HepG2 (cell line): ENCODE measurements around the gene CASKIN1. TPM values are rescaled to one million over a fixed set of nuclear protein-coding genes. Genes with fewer than 3 reads are reported as not detected.
A peak's percentile ranks its signal among the peaks of the same experiment; 100 is the strongest.

Source experiments
- ASH2L ChIP-seq: fragments of 300-600, 200-600 bp; sonication (generic); IDR thresholded peaks from 2 replicates; pipeline ENCODE4 v1.7.0; 2017; ENCODE audit warnings: low read depth, mild to moderate bottlenecking, moderate library complexity, mixed read lengths, low read length; ENCODE audit not compliant: insufficient read length
- JDP2 ChIP-seq: sonication (generic); formaldehyde crosslinking; IDR thresholded peaks from 2 replicates; pipeline ENCODE4 v1.8.1; 2022; ENCODE audit warnings: missing genetic modification reagents, borderline replicate concordance
- JUND ChIP-seq: sonication (generic); formaldehyde crosslinking; IDR thresholded peaks from 2 replicates; pipeline ENCODE4 v1.8.0; 2022; ENCODE audit warnings: mild to moderate bottlenecking, missing genetic modification reagents
- MXI1 ChIP-seq: IDR thresholded peaks from 3 replicates; pipeline ENCODE4 v1.6.1; 2012; ENCODE audit warnings: low read depth, low read length, inconsistent platforms, borderline replicate concordance
- POLR2A ChIP-seq, 2 experiments: IDR thresholded peaks; 2 replicates each; pipeline ENCODE4 v1.6.1; 2011; ENCODE audit warnings: low read depth in 2 of 2, low read length in 2 of 2, mild to moderate bottlenecking in 1 of 2, moderate library complexity in 1 of 2; ENCODE audit not compliant: insufficient read depth in 1 of 2
- SRF ChIP-seq: IDR thresholded peaks from 2 replicates; pipeline ENCODE4 v1.6.1; 2011; ENCODE audit warnings: mild to moderate bottlenecking, low read depth, low read length, moderate library complexity
- WIZ ChIP-seq: sonication (generic); formaldehyde crosslinking; IDR thresholded peaks from 2 replicates; pipeline ENCODE4 v1.5.1; 2020; ENCODE audit warnings: mild to moderate bottlenecking, missing genetic modification reagents
- ZFP82 ChIP-seq: sonication (generic); formaldehyde crosslinking; IDR thresholded peaks from 2 replicates; pipeline ENCODE4 v1.5.1; 2020; ENCODE audit warnings: mild to moderate bottlenecking, missing genetic modification reagents, borderline replicate concordance
- ZNF101 ChIP-seq: sonication (generic); formaldehyde crosslinking; IDR thresholded peaks from 2 replicates; pipeline ENCODE4 v1.4.0; 2020; ENCODE audit warnings: mild to moderate bottlenecking, low read depth, missing genetic modification reagents, borderline replicate concordance
- ZNF160 ChIP-seq: sonication (generic); formaldehyde crosslinking; IDR thresholded peaks from 2 replicates; pipeline ENCODE4 v1.8.0; 2022; ENCODE audit warnings: mild to moderate bottlenecking, inconsistent platforms, missing genetic modification reagents
- ZNF264 ChIP-seq: sonication (generic); formaldehyde crosslinking; IDR thresholded peaks from 2 replicates; pipeline ENCODE4 v1.4.0; 2020; ENCODE audit warnings: missing genetic modification reagents
- ZNF567 ChIP-seq: sonication (generic); formaldehyde crosslinking; IDR thresholded peaks from 2 replicates; pipeline ENCODE4 v1.8.1; 2023; ENCODE audit warnings: mild to moderate bottlenecking, missing genetic modification reagents, borderline replicate concordance
- ZNF605 ChIP-seq: sonication (generic); formaldehyde crosslinking; IDR thresholded peaks from 2 replicates; pipeline ENCODE4 v1.8.0; 2022; ENCODE audit warnings: mild to moderate bottlenecking, missing genetic modification reagents
- ZNF615 ChIP-seq: sonication (generic); formaldehyde crosslinking; IDR thresholded peaks from 2 replicates; pipeline ENCODE4 v1.5.0; 2020; ENCODE audit warnings: mild to moderate bottlenecking, missing genetic modification reagents, borderline replicate concordance
- ZNF660 ChIP-seq: sonication (generic); formaldehyde crosslinking; IDR thresholded peaks from 2 replicates; pipeline ENCODE4 v1.5.1; 2020; ENCODE audit warnings: mild to moderate bottlenecking, low read depth, missing genetic modification reagents, borderline replicate concordance
- ZNF891 ChIP-seq: sonication (generic); formaldehyde crosslinking; IDR thresholded peaks from 2 replicates; pipeline ENCODE4 v1.5.0; 2020; ENCODE audit warnings: mild to moderate bottlenecking, missing genetic modification reagents
- polyA plus RNA-seq, 8 experiments: library from polyadenylated mRNA; depleted of rRNA in 3 of 8; stranded (reverse) in 7 of 8; unstranded in 1 of 8; fragments of >200 nt; fragmentation: Illumina TruSeq in 4 of 8; extraction: Trizol in 4 of 8; gene quantifications; 2 replicates each; pipeline versions ENCODE4 v1.2.1 to v1.2.3, GENCODE V29; 2011 to 2016; ENCODE audit warnings: low read depth in 4 of 8, missing spikeins in 1 of 8, mixed read lengths in 1 of 8; ENCODE audit not compliant: insufficient read depth in 1 of 8
- total RNA-seq, 5 experiments: library from RNA; depleted of rRNA; stranded (reverse); fragments of >200 nt; fragmentation: Illumina TruSeq; extraction: Trizol; gene quantifications; 2 replicates each; pipeline ENCODE4 v1.2.3, GENCODE V29; 2016; ENCODE audit warnings: low read depth in 1 of 5
- TF ChIP-seq, protein P1 (sequence below): sonication (generic); formaldehyde crosslinking; IDR thresholded peaks from 2 replicates; pipeline ENCODE4 v1.8.1; 2022; ENCODE audit warnings: low read depth, mild to moderate bottlenecking, missing genetic modification reagents
- TF ChIP-seq, protein P2 (sequence below): sonication (generic); formaldehyde crosslinking; IDR thresholded peaks from 2 replicates; pipeline ENCODE4 v1.5.1; 2020; ENCODE audit warnings: mild to moderate bottlenecking, missing genetic modification reagents, borderline replicate concordance
- TF ChIP-seq, protein P3 (sequence below): sonication (generic); formaldehyde crosslinking; IDR thresholded peaks from 2 replicates; pipeline ENCODE4 v1.8.1; 2022; ENCODE audit warnings: mild to moderate bottlenecking, missing genetic modification reagents
- TF ChIP-seq, protein P4 (sequence below): IDR thresholded peaks from 2 replicates; pipeline ENCODE4 v1.4.0; 2020; ENCODE audit warnings: mild to moderate bottlenecking, missing genetic modification reagents

Gene CASKIN1
- total and polyA plus RNA-seq, 2 of the 13 experiments (the other 11 are each of a cell fraction or from before 2014, with no cell fraction given), result 1.2 to 2.2 TPM

DNA sequence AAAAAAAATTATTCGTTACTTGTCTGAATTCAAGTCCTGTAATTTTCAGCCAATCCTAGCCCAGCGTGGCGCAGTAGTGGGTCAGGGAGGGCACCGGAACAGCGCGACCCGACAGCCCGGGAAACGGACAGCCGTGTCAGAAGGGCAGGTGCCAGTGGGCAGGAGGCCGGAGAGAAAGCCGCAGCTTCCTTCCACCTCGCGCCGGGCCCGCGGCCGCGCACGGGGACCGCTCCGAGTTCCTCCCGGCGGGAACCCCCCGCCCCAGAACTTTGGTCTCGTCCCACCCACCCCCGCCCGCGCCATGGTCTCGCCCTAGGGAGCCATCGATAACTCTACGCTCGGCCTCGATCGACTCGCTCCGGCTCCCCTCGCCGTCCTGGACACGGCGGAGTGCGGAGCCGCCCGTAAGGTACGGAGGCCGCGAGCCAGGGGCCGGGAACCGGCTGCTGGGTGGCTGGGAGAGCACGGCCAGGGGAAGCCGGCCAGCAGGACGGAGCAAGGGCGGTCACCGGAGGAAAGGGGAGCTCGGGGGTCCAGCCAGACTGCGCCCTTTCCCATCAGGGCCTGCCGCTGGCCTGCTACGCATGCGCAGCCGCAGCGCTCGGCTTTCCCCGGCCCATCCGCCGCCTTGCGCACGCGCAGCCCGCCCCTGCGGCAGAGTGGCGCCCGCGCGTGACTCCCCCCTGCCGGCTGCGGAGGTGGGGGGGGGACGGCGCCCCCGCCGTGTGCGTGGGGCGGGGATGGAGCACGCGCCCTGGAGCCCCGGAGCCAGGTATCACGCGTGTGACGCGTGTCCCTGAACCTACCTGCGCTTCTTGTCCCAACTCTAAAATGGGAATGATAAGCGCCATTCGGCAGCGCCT is 8.9 kb upstream of the CASKIN1 start, which contains the start of gene MLST8 (continued):
- TF ChIP-seq, protein P1, sequence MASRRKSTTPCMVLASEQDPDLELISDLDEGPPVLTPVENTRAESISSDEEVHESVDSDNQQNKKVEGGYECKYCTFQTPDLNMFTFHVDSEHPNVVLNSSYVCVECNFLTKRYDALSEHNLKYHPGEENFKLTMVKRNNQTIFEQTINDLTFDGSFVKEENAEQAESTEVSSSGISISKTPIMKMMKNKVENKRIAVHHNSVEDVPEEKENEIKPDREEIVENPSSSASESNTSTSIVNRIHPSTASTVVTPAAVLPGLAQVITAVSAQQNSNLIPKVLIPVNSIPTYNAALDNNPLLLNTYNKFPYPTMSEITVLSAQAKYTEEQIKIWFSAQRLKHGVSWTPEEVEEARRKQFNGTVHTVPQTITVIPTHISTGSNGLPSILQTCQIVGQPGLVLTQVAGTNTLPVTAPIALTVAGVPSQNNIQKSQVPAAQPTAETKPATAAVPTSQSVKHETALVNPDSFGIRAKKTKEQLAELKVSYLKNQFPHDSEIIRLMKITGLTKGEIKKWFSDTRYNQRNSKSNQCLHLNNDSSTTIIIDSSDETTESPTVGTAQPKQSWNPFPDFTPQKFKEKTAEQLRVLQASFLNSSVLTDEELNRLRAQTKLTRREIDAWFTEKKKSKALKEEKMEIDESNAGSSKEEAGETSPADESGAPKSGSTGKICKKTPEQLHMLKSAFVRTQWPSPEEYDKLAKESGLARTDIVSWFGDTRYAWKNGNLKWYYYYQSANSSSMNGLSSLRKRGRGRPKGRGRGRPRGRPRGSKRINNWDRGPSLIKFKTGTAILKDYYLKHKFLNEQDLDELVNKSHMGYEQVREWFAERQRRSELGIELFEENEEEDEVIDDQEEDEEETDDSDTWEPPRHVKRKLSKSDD (CRISPR knock-in tag), result peak; percentile 63; the same call in 1 of the 2 replicates
- TF ChIP-seq JDP2 (CRISPR knock-in tag), result no peak
- TF ChIP-seq ZNF567 (CRISPR knock-in tag), result no peak
- TF ChIP-seq ZNF615, result peak; percentile 74; the same call in 1 of the 2 replicates
- peak; percentile 69 for TF ChIP-seq ZNF891 (CRISPR knock-in tag)
- peak; percentile 89 for TF ChIP-seq ASH2L
- no peak for TF ChIP-seq ZNF160 (CRISPR knock-in tag)
- TF ChIP-seq WIZ, result no peak
- TF ChIP-seq SRF, result peak; percentile 97
- TF ChIP-seq, protein P2, sequence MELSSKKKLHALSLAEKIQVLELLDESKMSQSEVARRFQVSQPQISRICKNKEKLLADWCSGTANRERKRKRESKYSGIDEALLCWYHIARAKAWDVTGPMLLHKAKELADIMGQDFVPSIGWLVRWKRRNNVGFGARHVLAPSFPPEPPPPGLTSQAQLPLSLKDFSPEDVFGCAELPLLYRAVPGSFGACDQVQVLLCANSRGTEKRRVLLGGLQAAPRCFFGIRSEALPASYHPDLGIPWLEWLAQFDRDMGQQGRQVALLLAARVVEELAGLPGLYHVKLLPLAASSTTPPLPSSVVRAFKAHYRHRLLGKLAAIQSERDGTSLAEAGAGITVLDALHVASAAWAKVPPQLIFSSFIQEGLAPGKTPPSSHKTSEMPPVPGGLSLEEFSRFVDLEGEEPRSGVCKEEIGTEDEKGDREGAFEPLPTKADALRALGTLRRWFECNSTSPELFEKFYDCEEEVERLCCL (CRISPR knock-in tag), result no peak
- TF ChIP-seq JUND (CRISPR knock-in tag), result no peak
- no peak for TF ChIP-seq ZNF660 (CRISPR knock-in tag)
- peak; percentile 77 to 80 for TF ChIP-seq POLR2A (IDR thresholded peaks at IDR 0.05; ENCODE audit: insufficient read depth in 1 of 2, low read depth in 2 of 2, low read length in 2 of 2)
- TF ChIP-seq, protein P3, sequence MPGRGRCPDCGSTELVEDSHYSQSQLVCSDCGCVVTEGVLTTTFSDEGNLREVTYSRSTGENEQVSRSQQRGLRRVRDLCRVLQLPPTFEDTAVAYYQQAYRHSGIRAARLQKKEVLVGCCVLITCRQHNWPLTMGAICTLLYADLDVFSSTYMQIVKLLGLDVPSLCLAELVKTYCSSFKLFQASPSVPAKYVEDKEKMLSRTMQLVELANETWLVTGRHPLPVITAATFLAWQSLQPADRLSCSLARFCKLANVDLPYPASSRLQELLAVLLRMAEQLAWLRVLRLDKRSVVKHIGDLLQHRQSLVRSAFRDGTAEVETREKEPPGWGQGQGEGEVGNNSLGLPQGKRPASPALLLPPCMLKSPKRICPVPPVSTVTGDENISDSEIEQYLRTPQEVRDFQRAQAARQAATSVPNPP (CRISPR knock-in tag), result no peak
- no peak; the same call in 1 of the 2 replicates for TF ChIP-seq ZNF605 (CRISPR knock-in tag)
- no peak for TF ChIP-seq ZNF101
- TF ChIP-seq ZNF264 (CRISPR knock-in tag), result no peak
- TF ChIP-seq, protein P4, sequence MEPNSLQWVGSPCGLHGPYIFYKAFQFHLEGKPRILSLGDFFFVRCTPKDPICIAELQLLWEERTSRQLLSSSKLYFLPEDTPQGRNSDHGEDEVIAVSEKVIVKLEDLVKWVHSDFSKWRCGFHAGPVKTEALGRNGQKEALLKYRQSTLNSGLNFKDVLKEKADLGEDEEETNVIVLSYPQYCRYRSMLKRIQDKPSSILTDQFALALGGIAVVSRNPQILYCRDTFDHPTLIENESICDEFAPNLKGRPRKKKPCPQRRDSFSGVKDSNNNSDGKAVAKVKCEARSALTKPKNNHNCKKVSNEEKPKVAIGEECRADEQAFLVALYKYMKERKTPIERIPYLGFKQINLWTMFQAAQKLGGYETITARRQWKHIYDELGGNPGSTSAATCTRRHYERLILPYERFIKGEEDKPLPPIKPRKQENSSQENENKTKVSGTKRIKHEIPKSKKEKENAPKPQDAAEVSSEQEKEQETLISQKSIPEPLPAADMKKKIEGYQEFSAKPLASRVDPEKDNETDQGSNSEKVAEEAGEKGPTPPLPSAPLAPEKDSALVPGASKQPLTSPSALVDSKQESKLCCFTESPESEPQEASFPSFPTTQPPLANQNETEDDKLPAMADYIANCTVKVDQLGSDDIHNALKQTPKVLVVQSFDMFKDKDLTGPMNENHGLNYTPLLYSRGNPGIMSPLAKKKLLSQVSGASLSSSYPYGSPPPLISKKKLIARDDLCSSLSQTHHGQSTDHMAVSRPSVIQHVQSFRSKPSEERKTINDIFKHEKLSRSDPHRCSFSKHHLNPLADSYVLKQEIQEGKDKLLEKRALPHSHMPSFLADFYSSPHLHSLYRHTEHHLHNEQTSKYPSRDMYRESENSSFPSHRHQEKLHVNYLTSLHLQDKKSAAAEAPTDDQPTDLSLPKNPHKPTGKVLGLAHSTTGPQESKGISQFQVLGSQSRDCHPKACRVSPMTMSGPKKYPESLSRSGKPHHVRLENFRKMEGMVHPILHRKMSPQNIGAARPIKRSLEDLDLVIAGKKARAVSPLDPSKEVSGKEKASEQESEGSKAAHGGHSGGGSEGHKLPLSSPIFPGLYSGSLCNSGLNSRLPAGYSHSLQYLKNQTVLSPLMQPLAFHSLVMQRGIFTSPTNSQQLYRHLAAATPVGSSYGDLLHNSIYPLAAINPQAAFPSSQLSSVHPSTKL (CRISPR knock-in tag), result peak; percentile 57
- TF ChIP-seq ZFP82, result no peak; the same call in 1 of the 2 replicates
- TF ChIP-seq MXI1, result peak; percentile 59; the same call in 1 of the 3 replicates
